HL-60/S4 (cell line): ENCODE measurements around the gene ARL10.

Source experiments
- in situ Hi-C: fragments of 300-500 bp; cut with MboI; formaldehyde crosslinking; loops from 2 replicates; pipeline ENCODE4 v1.14.3; 2022; ENCODE audit warnings: low sequenced_read_pairs

ARL10 gene

DNA sequence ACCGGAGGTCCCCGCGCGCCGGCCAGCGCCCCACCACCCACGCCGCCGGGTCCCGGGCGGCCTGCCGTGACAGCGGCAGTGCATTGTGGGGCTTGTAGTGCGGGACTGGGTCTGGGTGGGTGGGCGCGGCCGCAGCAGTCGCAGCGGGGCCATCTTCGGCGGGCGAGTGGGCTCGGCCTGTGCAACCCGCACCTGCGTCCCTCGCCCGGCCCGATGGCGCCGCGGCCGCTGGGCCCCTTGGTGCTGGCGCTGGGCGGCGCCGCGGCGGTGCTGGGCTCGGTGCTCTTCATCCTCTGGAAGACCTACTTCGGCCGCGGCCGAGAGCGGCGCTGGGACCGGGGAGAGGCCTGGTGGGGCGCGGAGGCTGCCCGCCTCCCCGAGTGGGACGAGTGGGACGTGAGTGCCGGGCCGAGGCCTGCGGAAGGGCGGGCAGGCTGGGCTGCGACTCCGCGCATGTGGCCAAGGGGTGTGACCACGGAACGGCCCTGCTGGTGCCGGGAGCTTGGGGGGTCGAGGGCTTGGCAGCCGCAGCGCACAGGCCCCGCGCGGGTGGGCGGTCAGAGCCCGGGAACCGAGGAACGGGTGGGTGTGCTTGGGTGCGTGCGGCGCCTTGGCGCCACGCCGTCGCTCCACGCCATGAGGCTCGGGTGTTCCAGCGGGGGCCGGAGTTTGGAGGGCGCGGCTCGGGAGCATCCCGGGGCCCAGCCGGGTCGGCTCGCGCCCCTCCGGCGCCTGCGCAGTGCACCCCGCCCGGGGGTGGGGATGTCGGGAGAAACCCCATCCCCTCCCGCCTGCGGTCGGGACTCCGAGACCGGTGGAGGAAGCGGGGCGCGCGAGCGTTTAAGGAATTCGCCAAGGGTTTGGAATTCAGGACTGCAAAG lies at the start of gene ARL10:
Gene ARL10, plus strand, starts transcription at position 137 of the 881 bp plus-strand sequence. Its CDS starts 77 bp downstream, at position 214.
- in situ Hi-C loops: no loop called here

GRCh38 chr5:176317534-176318374 lies 47.5 kb upstream of the ARL10 start:
- in situ Hi-C loops: no loop called here

- in situ Hi-C loops: no loop called here
Measured at GRCh38 chr5:176319827-176320554, 45.3 kb upstream of the ARL10 start.

DNA sequence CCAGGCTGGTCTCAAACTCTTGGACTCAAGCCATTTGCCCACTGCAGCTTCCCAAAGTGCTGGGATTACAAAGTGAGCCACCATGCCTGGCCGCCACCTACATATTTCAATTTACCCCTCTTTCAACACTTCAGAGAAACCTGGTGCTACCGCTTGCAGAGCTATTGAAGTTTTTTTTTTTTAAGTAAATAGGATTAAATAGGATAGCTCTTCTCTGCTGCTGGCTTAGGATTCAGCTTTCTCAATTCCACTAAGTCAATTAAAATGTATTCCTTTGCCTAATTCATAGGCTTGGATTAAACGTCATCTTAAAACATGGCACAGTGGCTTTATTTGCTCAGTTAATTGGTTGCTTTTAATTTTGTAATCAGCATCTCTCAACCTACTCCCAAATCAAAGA lies 44.7 kb upstream of the ARL10 start:
- in situ Hi-C loops: no loop called here

DNA sequence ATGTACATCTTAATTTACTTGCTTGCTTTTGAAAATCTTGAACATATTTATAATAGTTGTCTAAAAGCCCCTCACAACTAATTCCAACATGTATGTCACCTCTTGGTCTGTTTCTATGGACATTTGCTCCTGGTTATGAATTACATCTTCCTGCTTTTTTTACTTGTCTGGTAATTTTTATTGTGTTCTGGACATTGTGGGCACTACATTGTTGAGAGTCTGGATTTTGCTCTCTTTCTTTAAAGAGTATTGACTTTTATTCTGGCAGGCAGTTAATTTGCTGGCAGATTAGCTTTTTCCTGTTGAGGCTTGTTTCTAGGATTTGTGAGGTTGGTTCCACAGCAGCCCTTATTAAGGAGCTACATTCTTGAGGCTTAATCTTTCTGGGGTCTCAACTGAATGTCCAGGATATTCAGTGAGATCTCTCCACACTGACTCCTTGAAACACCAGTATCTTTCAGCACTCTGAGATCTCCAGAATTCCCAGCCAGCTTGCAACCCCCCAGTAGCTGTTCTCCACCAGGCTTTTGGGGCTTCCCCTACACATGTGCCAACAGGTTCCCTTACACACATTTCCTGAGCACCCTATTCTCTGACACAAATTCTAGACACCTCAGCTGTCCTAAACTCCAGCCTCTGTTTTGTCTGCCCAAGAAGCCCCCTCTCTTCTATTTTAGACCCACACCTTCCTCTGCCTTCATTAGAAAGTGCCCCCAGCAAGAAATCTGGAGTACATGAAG lies 31.1 kb upstream of the ARL10 start:
- in situ Hi-C loops: no loop called here

GRCh38 chr5:176337913-176338312 lies 27.4 kb upstream of the ARL10 start:
- in situ Hi-C loops: no loop called here

- in situ Hi-C loops: no loop called here
Measured at GRCh38 chr5:176339304-176339703, 26.0 kb upstream of the ARL10 start.

DNA sequence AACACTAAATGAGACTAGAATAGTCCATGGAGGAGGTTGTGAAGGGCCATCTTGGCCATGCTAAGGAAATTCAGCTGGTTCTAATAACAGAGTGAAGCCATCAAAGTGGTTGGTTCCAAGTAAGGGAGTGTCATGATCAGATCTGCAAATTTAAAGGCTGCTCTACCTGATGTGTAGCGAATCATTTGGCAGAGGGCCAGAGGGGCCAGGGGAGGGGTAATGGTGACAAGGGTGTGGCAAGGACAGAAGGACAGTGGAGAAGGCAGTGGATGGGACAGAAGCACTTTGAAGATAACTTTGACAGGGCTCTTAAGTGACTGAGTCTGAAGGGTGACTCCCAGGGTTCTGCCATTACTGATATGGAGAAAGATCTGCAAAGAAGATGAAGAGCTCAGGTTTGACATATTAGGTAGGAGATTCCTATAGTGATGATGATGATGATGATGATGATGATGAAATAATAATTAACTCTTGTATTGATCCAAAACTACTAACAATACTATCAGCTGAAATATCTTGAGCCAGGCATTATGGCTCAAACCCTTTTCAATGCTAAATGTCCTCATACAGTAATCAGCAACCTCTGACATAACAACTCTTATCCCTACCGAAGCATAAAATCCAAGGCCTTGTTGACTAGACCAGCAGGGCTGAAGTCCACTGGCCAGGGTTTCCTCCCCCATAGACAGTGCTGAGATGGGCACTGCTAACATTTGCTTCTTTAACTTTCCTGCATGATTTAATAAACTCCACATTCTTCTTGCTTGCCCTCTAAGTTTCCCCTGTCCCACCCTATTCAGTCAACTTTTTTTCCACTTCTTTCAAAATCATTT lies 23.7 kb upstream of the ARL10 start:
- in situ Hi-C loops: no loop called here

DNA sequence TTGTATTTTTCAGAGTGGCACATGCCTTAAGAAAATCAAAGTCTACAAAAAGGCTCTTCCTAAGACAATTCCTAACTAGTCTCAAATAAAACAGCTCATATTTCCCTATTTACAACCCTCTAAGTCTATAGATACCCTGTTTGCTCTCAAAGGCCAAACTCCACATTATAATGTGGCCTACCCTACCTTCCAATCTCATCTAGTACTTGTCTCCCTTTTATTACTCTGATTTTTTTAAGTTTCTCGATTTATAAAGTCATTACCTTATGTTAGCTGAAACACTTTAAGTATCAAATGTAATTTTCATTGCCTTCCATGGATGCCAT lies 23.2 kb upstream of the ARL10 start:
- in situ Hi-C loops: no loop called here

DNA sequence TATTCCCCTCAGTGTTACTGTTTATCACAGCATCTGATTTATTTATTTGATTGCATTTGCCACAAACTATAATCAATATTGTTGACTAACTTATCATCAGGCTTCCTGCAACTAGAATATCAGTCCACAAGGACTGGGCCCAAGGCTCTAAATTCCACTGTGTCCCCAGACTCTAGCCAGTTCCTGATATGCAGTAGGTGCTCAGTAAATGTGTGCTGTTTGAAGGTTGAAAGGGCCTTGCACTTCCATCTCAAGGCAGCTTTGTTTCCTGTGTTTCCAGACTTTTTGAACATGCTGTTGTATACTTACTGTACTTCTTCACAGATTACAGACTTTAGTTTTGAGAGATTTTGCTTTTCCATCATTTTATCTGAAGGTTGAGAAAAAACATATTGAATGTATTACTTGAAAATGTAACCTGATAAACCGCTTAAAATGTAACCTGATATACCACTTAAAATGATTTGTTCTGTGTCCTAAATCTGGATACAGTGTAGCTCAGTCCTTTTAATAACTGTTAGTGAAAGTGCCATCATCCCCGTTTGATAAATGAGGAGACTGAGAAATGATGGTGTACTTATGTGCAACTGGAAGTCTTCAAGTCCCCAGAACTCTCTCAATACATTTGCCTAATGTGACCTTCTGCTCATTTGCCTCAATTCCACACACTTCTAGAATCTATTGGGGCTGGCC lies 22.4 kb upstream of the ARL10 start:
- in situ Hi-C loops: no loop called here

GRCh38 chr5:176350416-176350815 lies 14.9 kb upstream of the ARL10 start:
- in situ Hi-C loops: no loop called here

DNA sequence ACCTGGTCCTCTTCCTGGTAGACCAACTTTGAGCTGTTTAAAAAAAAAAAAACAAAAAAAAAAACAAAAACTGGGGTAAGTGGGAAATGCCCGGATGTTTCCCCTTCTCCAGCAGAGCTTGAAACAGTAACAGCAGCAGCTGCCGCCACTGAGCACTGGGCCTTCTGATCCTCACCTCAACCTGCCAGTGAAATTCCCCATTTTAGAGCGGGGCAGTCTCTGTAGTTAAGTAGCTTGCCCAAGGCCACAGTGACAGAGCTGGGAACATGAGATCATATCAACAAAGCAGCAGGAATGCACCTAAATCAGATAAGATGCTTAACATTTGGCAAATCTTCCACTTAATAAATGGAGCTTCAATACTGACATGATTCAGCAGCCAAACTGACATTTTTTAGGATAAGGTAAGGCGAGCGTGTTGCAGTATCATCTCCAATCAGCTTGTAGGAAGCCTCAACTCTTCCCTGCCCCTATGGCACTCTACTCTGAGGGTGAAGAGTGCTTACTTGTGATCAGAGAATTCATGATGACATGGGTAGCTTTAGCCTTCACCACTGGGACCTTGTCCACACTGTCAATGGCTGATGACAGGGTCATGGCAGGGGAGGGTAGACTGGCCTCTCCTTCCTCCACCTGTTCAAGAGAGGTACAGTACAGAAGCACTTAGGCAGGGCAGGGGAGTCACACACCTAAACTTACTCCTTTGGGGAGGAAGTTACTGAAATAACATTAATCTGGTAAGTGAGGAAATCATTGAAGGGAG lies 13.0 kb upstream of the ARL10 start:
- in situ Hi-C loops: no loop called here

GRCh38 chr5:176353533-176353932 lies 11.8 kb upstream of the ARL10 start:
- in situ Hi-C loops: no loop called here

DNA sequence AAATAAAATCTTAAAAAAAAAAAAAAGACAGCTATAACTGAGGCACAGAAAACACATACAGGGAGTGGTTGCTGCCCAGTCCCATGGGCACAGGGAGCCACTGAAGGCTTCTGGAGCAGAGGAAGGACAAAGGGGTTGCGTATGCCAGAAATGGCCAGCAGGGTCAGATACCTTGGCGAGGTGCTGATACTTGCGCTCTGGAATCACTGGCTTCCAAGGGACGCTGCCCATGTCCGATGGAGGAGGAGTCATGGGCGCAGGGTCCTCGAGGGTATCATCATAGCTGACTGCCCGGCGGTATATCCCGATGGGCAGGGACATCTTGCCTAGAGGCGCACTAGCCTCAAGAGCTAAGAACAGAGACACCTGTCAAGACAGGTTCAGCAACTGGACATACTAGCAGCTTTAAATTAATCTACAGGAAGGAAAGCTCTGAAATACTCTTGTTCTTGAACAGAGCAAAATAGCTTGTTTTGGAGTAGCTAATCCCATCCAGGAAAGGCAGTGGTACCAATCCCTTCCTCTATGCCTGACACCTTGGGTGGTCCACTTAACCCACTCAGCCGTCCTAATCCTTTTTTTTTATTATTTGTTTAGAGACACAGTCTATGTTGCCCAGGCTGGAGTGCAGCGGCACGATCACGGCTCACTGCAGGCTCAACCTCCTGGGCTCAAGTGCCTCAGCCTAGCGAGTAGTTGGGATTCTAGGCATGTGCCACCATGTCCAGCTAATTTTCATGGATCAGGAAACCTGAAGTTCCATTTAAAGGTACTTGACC lies 9.7 kb upstream of the ARL10 start:
- in situ Hi-C loops: no loop called here

DNA sequence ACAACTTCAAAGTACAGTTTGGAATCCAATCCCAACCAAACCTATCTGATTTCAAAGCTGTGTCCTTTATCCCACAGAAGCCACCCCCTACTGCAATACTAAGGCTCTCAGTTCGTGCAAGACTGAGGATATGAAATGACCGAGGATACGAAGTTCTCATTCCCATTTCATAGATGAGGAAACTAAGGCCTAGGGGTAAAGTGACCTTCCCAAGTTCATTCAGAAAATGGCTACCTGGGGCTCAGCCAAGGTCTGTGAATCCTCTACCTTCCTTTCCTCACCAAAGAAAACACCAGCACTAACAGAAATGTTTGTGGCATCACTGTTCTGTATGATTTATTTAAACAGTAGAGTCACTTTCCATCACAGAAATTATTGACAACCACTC lies 9.1 kb upstream of the ARL10 start:
- in situ Hi-C loops: no loop called here

DNA sequence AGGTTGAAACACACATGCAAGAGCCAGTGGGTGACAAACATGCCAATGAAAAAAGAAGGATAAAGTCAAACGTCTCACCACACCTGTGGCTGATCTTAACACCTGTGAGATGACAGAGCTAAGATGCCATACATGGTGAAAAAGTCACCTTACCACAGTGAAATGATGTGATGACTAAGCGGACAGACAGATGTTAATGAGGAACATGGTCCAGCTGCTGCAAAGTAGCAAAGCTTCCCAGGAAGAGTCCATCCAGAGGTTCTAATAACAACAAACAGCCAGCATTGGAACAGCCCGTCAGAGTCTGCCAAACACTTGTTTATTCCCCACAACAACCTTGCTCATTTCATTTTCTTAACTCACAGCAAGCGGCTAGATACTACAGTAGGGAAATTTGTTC lies 5.6 kb upstream of the ARL10 start:
- in situ Hi-C loops: no loop called here

GRCh38 chr5:176360894-176361436 lies 4.3 kb upstream of the ARL10 start:
- in situ Hi-C loops: no loop called here
